ENCODE data around the gene ARR3.

- TF ChIP-seq CTCF (IDR thresholded peaks at IDR 0.05) (no peak), POLR2AphosphoS5 (IDR thresholded peaks at IDR 0.05) (no peak), POLR2A (IDR thresholded peaks at IDR 0.05) (no peak)
These were observed 21.1 kb downstream of the ARR3 start for GRCh38 chrX:70289168-70289792.
